Ramos (cell line): ENCODE data around the gene CCR8.
"Not testable (repeated sequence)": the region's sequence is repeated elsewhere in the genome, so short reads cannot be mapped to it uniquely, and the experiment has no call there.

ENCODE experiments used
- in situ Hi-C: fragments of 300-500 bp; cut with MboI; formaldehyde crosslinking; loops from one replicate; pipeline ENCODE4 v1.14.3; 2022; ENCODE audit warnings: low sequenced_read_pairs; ENCODE audit not compliant: unreplicated experiment

Gene CCR8

GRCh38 chr3:39343760-39344159 is 14.3 kb downstream of the CCR8 start:
- in situ Hi-C loops, result no loop called here

GRCh38 chr3:39344746-39345344 is 15.3 kb downstream of the CCR8 start:
- in situ Hi-C loops, result no loop called here

GRCh38 chr3:39346785-39347585 is 17.5 kb downstream of the CCR8 start:
- in situ Hi-C loops, result no loop called here

GRCh38 chr3:39347586-39347876 is 18.0 kb downstream of the CCR8 start:
- in situ Hi-C loops, result no loop called here

GRCh38 chr3:39349080-39349479 is 19.6 kb downstream of the CCR8 start:
- in situ Hi-C loops, result no loop called here

- in situ Hi-C loops, result no loop called here
These were observed 21.2 kb downstream of the CCR8 start for GRCh38 chr3:39350714-39351113.

GRCh38 chr3:39351134-39351533 is 21.6 kb downstream of the CCR8 start:
- in situ Hi-C loops, result not testable (repeated sequence)

GRCh38 chr3:39353168-39353927 is 23.8 kb downstream of the CCR8 start:
- in situ Hi-C loops, result not testable (repeated sequence)

- in situ Hi-C loops, result no loop called here
These were observed 28.8 kb downstream of the CCR8 start for GRCh38 chr3:39358333-39358732.

GRCh38 chr3:39361252-39361927 is 31.9 kb downstream of the CCR8 start:
- in situ Hi-C loops, result no loop called here

GRCh38 chr3:39362192-39362591 is 32.7 kb downstream of the CCR8 start:
- in situ Hi-C loops, result no loop called here

- in situ Hi-C loops, result no loop called here
These were observed 33.3 kb downstream of the CCR8 start for GRCh38 chr3:39362812-39363211.

- in situ Hi-C loops, result not testable (repeated sequence)
These were observed 40.9 kb downstream of the CCR8 start for GRCh38 chr3:39370450-39370849.

- in situ Hi-C loops, result no loop called here
These were observed 43.3 kb downstream of the CCR8 start for GRCh38 chr3:39372833-39373232.

- in situ Hi-C loops, result loop anchor here (25.0 kb wide), 1 partner anchor 190 kb away; the partner anchor contains the start of gene XIRP1
These were observed 47.6 kb downstream of the CCR8 start for GRCh38 chr3:39376959-39377634.

- in situ Hi-C loops, result loop anchor here (25.0 kb wide), 1 partner anchor 191 kb away; the partner anchor contains the start of gene XIRP1
These were observed 48.6 kb downstream of the CCR8 start for GRCh38 chr3:39378088-39378487.

- in situ Hi-C loops, result loop anchor here (25.0 kb wide), 1 partner anchor 192 kb away; the partner anchor contains the start of gene XIRP1
These were observed 49.7 kb downstream of the CCR8 start for GRCh38 chr3:39378957-39379777.

- in situ Hi-C loops, result loop anchor here (25.0 kb wide), 1 partner anchor 192 kb away; the partner anchor contains the start of gene XIRP1
These were observed 50.3 kb downstream of the CCR8 start for GRCh38 chr3:39379778-39380155.

GRCh38 chr3:39381432-39381831 is 51.9 kb downstream of the CCR8 start:
- in situ Hi-C loops, result loop anchor here (25.0 kb wide), 1 partner anchor 194 kb away; the partner anchor contains the start of gene XIRP1
